Skeletal muscle tissue (tissue), 4 donors: Measurements from ENCODE around the gene ITPR1. TPM values are rescaled to one million over a fixed set of nuclear protein-coding genes. Genes with fewer than 3 reads are reported as not detected.

ENCODE experiments used
- H3K27ac ChIP-seq: one replicate; pipeline ENCODE4 v1.7.0; 2013; ENCODE audit warnings: mild to moderate bottlenecking, low read depth, low read length, inconsistent platforms
- H3K27me3 ChIP-seq, 3 donors: one replicate each; pipeline ENCODE4 v1.7.0; 2013; ENCODE audit warnings: low read length in 3 of 3; ENCODE audit not compliant: control insufficient read depth in 3 of 3, insufficient read depth in 3 of 3
- H3K36me3 ChIP-seq, 3 donors: one replicate each; pipeline ENCODE4 v1.7.0; 2013; ENCODE audit warnings: low read length in 3 of 3; ENCODE audit not compliant: control insufficient read depth in 3 of 3, insufficient read depth in 3 of 3
- H3K4me1 ChIP-seq, 3 donors: one replicate each; pipeline ENCODE4 v1.7.0; 2013; ENCODE audit warnings: low read length in 3 of 3, mild to moderate bottlenecking in 3 of 3; ENCODE audit not compliant: control insufficient read depth in 3 of 3, insufficient read depth in 3 of 3
- H3K4me3 ChIP-seq, 3 donors: one replicate each; pipeline ENCODE4 v1.7.0; 2013; ENCODE audit warnings: low read length in 3 of 3
- H3K9ac ChIP-seq, 3 donors: one replicate each; pipeline ENCODE4 v1.7.0; 2013; ENCODE audit warnings: low read length in 3 of 3, mild to moderate bottlenecking in 3 of 3, moderate library complexity in 2 of 3, low read depth in 1 of 3
- H3K9me3 ChIP-seq, 3 donors: one replicate each; pipeline ENCODE4 v1.7.0; 2013; ENCODE audit warnings: low read length in 3 of 3; ENCODE audit not compliant: control insufficient read depth in 3 of 3
- total RNA-seq: library from RNA; depleted of rRNA; stranded (reverse); fragments of >200 nt; gene quantifications from one replicate; pipeline ENCODE4 v1.2.3, GENCODE V29; 2014
- donor health status: Osteomylitis.

Gene ITPR1
- total RNA-seq, 1 donor from 2014 or later = 55.8 TPM

- Histone ChIP-seq H3K36me3 (no peaks in the 10 kb centered on the region), H3K4me1 (peaks cover 5 to 16% (median 12%) of the 10 kb centered on the region in 3 donors), H3K9ac (no peak overlapping the region), H3K27ac (no peak overlapping the region), H3K27me3 (no peaks in the 10 kb centered on the region), H3K4me3 (no peak overlapping the region), H3K9me3 (no peaks in the 10 kb centered on the region)
Observed at GRCh38 chr3:4462369-4463040, 30.6 kb upstream of the ITPR1 start.

GRCh38 chr3:4464576-4464975, 28.6 kb upstream of the ITPR1 start:
- Histone ChIP-seq H3K4me3 (no peak overlapping the region), H3K9ac (no peak overlapping the region), H3K27ac (no peak overlapping the region), H3K27me3 (no peaks in the 10 kb centered on the region), H3K36me3 (no peaks in the 10 kb centered on the region), H3K9me3 (no peaks in the 10 kb centered on the region), H3K4me1 (peaks cover 5 to 16% (median 14%) of the 10 kb centered on the region in 3 donors)

- H3K9ac ChIP-seq = peak within 1 kb of the TSS; percentile 86 to 94 (median 91)
- H3K4me1 ChIP-seq = peaks cover 5 to 12% (median 10%) of the 10 kb centered on the region in 3 donors
- peak within 1 kb of the TSS; percentile 78 for H3K27ac ChIP-seq
- no peaks in the 10 kb centered on the region for H3K36me3 ChIP-seq
- peak within 1 kb of the TSS; percentile 91 to 95 (median 92) for H3K4me3 ChIP-seq
- no peaks in the 10 kb centered on the region for H3K27me3 ChIP-seq
- H3K9me3 ChIP-seq = no peaks in the 10 kb centered on the region
Observed at GRCh38 chr3:4466741-4467521, 26.2 kb upstream of the ITPR1 start, which contains the start of gene SUMF1. Gene SUMF1 (minus strand): TSS chr3:4467269. CDS start chr3:4467245, 24 bp downstream.

- H3K27ac ChIP-seq = peak overlapping the region; percentile 78
- no peaks in the 10 kb centered on the region for H3K36me3 ChIP-seq
- H3K9ac ChIP-seq = peak overlapping the region; percentile 86 to 94 (median 91)
- H3K9me3 ChIP-seq = no peaks in the 10 kb centered on the region
- H3K4me3 ChIP-seq = peak overlapping the region; percentile 91 to 95 (median 92)
- no peaks in the 10 kb centered on the region for H3K27me3 ChIP-seq
- peaks cover 5 to 9% (median 9%) of the 10 kb centered on the region in 3 donors for H3K4me1 ChIP-seq
Observed at GRCh38 chr3:4467522-4467867, 25.7 kb upstream of the ITPR1 start.

- no peak overlapping the region for H3K27ac ChIP-seq
- no peaks in the 10 kb centered on the region for H3K9me3 ChIP-seq
- no peak overlapping the region for H3K9ac ChIP-seq
- peaks cover 0 to 4% (median 0%) of the 10 kb centered on the region in 3 donors for H3K27me3 ChIP-seq
- H3K4me3 ChIP-seq = no peak overlapping the region
- H3K4me1 ChIP-seq = peaks cover 0 to 14% (median 5%) of the 10 kb centered on the region in 3 donors
- no peaks in the 10 kb centered on the region for H3K36me3 ChIP-seq
Observed at GRCh38 chr3:4471907-4472306, 21.2 kb upstream of the ITPR1 start.

GRCh38 chr3:4472312-4472711, 20.8 kb upstream of the ITPR1 start:
- Histone ChIP-seq H3K9ac (no peak overlapping the region), H3K27me3 (peaks cover 0 to 8% (median 0%) of the 10 kb centered on the region in 3 donors), H3K4me1 (peaks cover 0 to 14% (median 3%) of the 10 kb centered on the region in 3 donors), H3K4me3 (no peak overlapping the region), H3K9me3 (no peaks in the 10 kb centered on the region), H3K27ac (no peak overlapping the region), H3K36me3 (no peaks in the 10 kb centered on the region)

GRCh38 chr3:4472766-4473165, 20.4 kb upstream of the ITPR1 start:
- Histone ChIP-seq H3K27me3 (peaks cover 0 to 8% (median 0%) of the 10 kb centered on the region in 3 donors), H3K36me3 (no peaks in the 10 kb centered on the region), H3K4me1 (peaks cover 0 to 14% (median 0%) of the 10 kb centered on the region in 3 donors), H3K4me3 (no peak overlapping the region), H3K9ac (no peak overlapping the region), H3K9me3 (no peaks in the 10 kb centered on the region), H3K27ac (no peak overlapping the region)

GRCh38 chr3:4474683-4475490, 18.3 kb upstream of the ITPR1 start:
- Histone ChIP-seq H3K36me3 (no peaks in the 10 kb centered on the region), H3K27ac (peak overlapping the region; percentile 47), H3K9me3 (no peaks in the 10 kb centered on the region), H3K4me1 (peaks cover 0 to 14% (median 0%) of the 10 kb centered on the region in 3 donors), H3K27me3 (peaks cover 0 to 8% (median 0%) of the 10 kb centered on the region in 3 donors), H3K4me3 (no peak overlapping the region), H3K9ac (no peak overlapping the region)

- no peak overlapping the region for H3K4me3 ChIP-seq
- H3K27me3 ChIP-seq = peaks cover 0 to 8% (median 0%) of the 10 kb centered on the region in 3 donors
- no peaks in the 10 kb centered on the region for H3K9me3 ChIP-seq
- no peaks in the 10 kb centered on the region for H3K36me3 ChIP-seq
- H3K9ac ChIP-seq = no peak overlapping the region
- H3K4me1 ChIP-seq = peaks cover 0 to 14% (median 0%) of the 10 kb centered on the region in 3 donors
- H3K27ac ChIP-seq = no peak overlapping the region
Observed at GRCh38 chr3:4475804-4476203, 17.3 kb upstream of the ITPR1 start.
